ENCODE data around the gene SYNGR3. TPM values are rescaled to one million over a fixed set of nuclear protein-coding genes. Genes with fewer than 3 reads are reported as not detected.

Gene SYNGR3
- total RNA-seq, 1 experiment from 2014 or later: 4.0 TPM

- DNase-seq (ENCODE audit: extremely low read depth, low read depth): no peak
Measured at GRCh38 chr16:2038382-2039231, 48.8 kb downstream of the SYNGR3 start.

DNA sequence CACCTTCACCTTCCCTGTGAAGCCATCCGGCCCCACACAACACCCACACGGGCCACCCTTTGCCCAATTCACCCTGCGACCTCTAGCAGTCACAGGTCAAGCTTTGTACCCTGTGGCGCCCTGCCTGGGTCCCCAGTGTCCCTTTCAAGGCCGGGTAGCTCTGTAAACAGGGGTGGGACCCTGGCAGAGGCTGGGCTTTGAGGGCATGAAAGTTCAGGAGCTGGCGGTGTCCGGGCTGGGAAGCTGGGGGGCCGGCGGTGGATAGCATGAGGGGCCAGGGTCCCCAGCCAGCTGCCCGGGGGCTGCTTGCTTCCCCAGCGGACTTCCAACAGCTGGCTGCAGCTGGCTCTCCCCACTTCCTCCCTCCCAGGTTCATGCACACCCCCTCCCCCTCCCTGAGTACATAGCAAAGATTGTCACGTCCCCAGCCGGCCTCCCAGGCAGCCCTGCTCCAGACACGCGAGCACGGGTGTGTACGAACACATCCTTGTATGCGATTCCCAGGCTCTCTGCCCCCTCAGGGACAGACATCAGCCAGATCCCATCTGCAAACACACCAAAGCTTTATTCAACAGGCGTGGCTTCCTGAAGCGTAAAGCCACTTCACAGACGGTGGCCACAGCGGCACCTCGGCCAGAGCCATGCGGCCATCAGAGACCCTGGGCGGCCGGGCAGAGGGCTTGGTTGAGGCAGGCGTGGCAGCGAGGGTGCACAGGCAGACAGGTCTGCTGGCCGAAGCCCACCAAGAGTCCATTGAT is 49.7 kb downstream of the SYNGR3 start:
- no peak for DNase-seq (ENCODE audit: extremely low read depth, low read depth)

DNA sequence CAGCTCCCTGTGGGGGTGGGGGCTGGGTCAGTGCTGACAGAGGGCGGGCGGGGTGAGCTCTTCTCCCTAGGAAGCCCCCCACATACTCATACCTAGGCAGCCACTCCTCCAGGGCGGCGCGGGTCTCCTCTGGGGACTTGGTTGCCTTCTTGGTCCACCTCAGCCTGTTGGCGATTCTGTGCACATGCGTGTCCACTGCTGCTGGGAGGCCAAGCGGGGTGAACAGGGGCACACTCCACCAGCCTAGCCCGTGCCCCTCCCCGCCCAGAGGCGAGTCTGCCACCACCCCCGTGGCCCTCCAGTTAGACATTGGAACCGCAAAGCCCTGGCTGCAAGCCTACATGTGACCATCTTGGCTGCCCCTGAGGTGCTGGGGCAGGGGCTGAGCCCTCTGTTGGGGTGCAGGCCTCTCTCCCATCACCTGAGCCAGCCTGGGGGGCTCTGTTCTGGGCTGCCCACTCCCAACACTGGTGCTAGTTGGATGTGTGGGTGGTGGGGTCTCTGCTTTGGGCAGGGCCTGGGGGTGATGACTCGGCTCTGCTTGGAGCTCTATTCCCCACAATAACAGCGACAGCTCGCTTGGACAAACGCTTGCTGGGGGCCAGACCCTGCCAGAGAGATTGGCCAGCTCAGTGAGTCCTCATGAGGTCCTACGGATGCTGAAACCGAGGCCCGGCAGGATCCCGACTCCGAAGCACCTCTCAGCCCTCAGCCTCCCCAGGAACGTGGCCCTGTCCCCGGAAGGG is 50.4 kb downstream of the SYNGR3 start:
- DNase-seq (ENCODE audit: extremely low read depth, low read depth): no peak

DNA sequence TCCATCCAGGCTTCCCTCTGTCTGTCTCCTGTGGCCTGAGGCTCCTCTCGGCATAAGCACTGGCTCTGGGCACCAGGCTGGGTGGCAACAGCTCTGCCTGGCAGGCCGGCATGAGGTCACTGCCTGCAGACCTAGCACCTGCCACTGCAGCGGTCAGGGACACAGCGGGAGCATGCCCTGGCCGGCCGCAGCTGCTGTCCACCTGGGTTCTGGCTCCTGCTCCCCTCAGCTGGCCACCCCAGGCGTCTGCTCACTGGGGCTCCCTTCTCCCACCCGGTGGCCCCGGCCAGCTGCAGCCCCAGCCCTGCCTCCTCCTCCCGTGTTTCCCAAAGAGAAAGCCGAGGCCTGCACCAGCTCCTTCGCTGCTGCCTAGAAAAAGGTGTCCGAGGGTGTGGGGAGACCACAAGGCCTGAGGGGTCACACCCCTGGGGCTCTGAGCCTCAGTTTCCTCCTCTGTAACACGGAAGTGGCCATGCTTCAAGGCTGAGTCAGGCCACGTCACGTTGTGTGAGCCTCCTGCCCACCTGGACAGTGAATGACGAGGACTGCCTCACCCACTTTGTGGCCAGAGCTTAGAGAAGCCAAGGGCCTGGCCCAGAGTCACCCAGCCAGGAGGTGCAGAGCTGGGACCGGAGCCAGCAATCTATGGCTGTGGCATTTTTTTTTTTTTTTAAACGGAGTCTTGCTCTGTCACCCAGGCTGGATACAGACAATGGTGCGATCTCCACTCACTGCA is 51.2 kb downstream of the SYNGR3 start:
- no peak for DNase-seq (ENCODE audit: extremely low read depth, low read depth)

- DNase-seq (ENCODE audit: extremely low read depth, low read depth): no peak
Measured at GRCh38 chr16:2042171-2042985, 52.6 kb downstream of the SYNGR3 start.

DNA sequence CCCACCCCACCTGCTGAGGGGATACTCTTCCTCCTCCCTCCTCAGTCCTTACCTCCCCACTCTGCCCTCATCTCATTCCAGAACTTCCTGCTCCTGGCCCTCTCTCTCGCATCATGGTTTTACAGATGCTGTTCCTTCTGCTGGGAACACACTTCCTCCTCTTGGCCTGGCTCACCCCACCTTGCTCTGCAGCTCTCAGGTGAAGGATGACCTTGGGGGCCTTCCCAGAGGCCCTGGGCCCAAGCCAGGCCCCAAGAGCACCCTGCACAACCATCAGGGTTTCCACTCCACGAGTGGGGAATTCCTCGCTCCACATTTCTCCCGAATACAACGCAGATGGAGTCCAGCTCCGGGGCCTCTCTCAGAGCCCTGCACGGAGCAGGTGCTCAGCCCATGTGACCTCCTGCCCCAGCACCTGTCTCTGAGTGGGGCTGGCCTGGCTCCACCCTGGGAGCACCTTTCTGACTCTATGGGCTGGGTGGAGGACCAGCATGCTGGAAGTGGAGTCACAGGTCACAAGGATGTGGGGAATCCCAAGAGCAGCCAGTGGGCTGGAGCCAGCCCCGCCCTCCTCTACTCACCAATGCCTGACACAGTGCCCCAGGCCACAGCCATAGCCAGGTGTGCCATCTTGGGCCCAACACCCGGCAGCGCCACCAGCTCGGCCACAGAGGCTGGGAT is 53.4 kb downstream of the SYNGR3 start:
- DNase-seq (ENCODE audit: extremely low read depth, low read depth): no peak

Small RNA genes within 50 kb of the gene (small RNA-seq; reads per million reads assigned to genes)
- 0 reads per million in 2 experiments for gene AC005363.2
- gene RN7SL219P: 0 to 0.12 reads per million in 2 experiments
- 0 reads per million in 2 experiments for gene SNORA10
- gene SNORA64: 0 reads per million in 2 experiments

Other genes with a start within 250 kb of the SYNGR3 start
- gene NME3, start 218.4 kb upstream of the SYNGR3 start, total RNA-seq (2014; rRNA removed; shearing (Covaris generic)): 42.0 and 53.3 TPM in 2 replicates
- 6.0 and 6.9 TPM in 2 replicates for gene EME2, start 217.2 kb upstream of the SYNGR3 start, total RNA-seq (2014; rRNA removed; shearing (Covaris generic))
- 91.2 and 104 TPM in 2 replicates for gene MRPS34, start 216.8 kb upstream of the SYNGR3 start, total RNA-seq (2014; rRNA removed; shearing (Covaris generic))
- 19.7 and 21.0 TPM in 2 replicates for gene SPSB3, start 207.4 kb upstream of the SYNGR3 start, total RNA-seq (2014; rRNA removed; shearing (Covaris generic))
- gene NUBP2, start 207.0 kb upstream of the SYNGR3 start, total RNA-seq (2014; rRNA removed; shearing (Covaris generic)): 50.2 and 59.3 TPM in 2 replicates
- gene IGFALS, start 196.3 kb upstream of the SYNGR3 start, total RNA-seq (2014; rRNA removed; shearing (Covaris generic)): not detected in 2 replicates
- 63.2 and 73.9 TPM in 2 replicates for gene HAGH, start 163.1 kb upstream of the SYNGR3 start, total RNA-seq (2014; rRNA removed; shearing (Covaris generic))
- gene FAHD1, start 162.8 kb upstream of the SYNGR3 start, total RNA-seq (2014; rRNA removed; shearing (Covaris generic)): 29.2 and 33.0 TPM in 2 replicates
- gene MEIOB, start 117.8 kb upstream of the SYNGR3 start, total RNA-seq (2014; rRNA removed; shearing (Covaris generic)): 0.97 and 2.5 TPM in 2 replicates
- gene HS3ST6, start 71.6 kb upstream of the SYNGR3 start, total RNA-seq (2014; rRNA removed; shearing (Covaris generic)): 0.97 and 1.2 TPM in 2 replicates
- 5.8 and 7.4 TPM in 2 replicates for gene MSRB1, start 46.8 kb upstream of the SYNGR3 start, total RNA-seq (2014; rRNA removed; shearing (Covaris generic))
- not detected in 2 replicates for gene RPL3L, start 35.3 kb upstream of the SYNGR3 start, total RNA-seq (2014; rRNA removed; shearing (Covaris generic))
- gene NDUFB10, start 30.4 kb upstream of the SYNGR3 start, total RNA-seq (2014; rRNA removed; shearing (Covaris generic)): 206 and 240 TPM in 2 replicates
- gene RPS2, start 25.1 kb upstream of the SYNGR3 start, total RNA-seq (2014; rRNA removed; shearing (Covaris generic)): 5,880 and 6,554 TPM in 2 replicates
- gene RNF151, start 23.1 kb upstream of the SYNGR3 start, total RNA-seq (2014; rRNA removed; shearing (Covaris generic)): not detected in 2 replicates
- gene TBL3, start 17.9 kb upstream of the SYNGR3 start, total RNA-seq (2014; rRNA removed; shearing (Covaris generic)): 32.0 and 34.1 TPM in 2 replicates
- gene NOXO1, start 8.5 kb upstream of the SYNGR3 start, total RNA-seq (2014; rRNA removed; shearing (Covaris generic)): 0.84 TPM in 1 of 2 replicates, not detected in the other
- 26.1 and 30.8 TPM in 2 replicates for gene GFER, start 5.8 kb upstream of the SYNGR3 start, total RNA-seq (2014; rRNA removed; shearing (Covaris generic))
- gene ZNF598, start 19.9 kb downstream of the SYNGR3 start, total RNA-seq (2014; rRNA removed; shearing (Covaris generic)): 35.1 and 37.1 TPM in 2 replicates
- 3.4 and 4.8 TPM in 2 replicates for gene NPW, start 29.8 kb downstream of the SYNGR3 start, total RNA-seq (2014; rRNA removed; shearing (Covaris generic))
- gene NHERF2, start 36.9 kb downstream of the SYNGR3 start, total RNA-seq (2014; rRNA removed; shearing (Covaris generic)): 11.1 and 13.3 TPM in 2 replicates
- 18.0 and 20.2 TPM in 2 replicates for gene NTHL1, start 57.9 kb downstream of the SYNGR3 start, total RNA-seq (2014; rRNA removed; shearing (Covaris generic))
- 33.8 and 38.5 TPM in 2 replicates for gene TSC2, start 58.0 kb downstream of the SYNGR3 start, total RNA-seq (2014; rRNA removed; shearing (Covaris generic))
- 98.8 and 119 TPM in 2 replicates for gene PKD1, start 145.9 kb downstream of the SYNGR3 start, total RNA-seq (2014; rRNA removed; shearing (Covaris generic))
- 0.66 and 1.2 TPM in 2 replicates for gene RAB26, start 158.7 kb downstream of the SYNGR3 start, total RNA-seq (2014; rRNA removed; shearing (Covaris generic))
- gene TRAF7, start 165.8 kb downstream of the SYNGR3 start, total RNA-seq (2014; rRNA removed; shearing (Covaris generic)): 52.8 and 55.6 TPM in 2 replicates
- 0.50 and 1.5 TPM in 2 replicates for gene CASKIN1, start 206.6 kb downstream of the SYNGR3 start, total RNA-seq (2014; rRNA removed; shearing (Covaris generic))
- 58.5 and 58.7 TPM in 2 replicates for gene MLST8, start 215.5 kb downstream of the SYNGR3 start, total RNA-seq (2014; rRNA removed; shearing (Covaris generic))
- 2.1 and 2.9 TPM in 2 replicates for gene BRICD5, start 220.9 kb downstream of the SYNGR3 start, total RNA-seq (2014; rRNA removed; shearing (Covaris generic))
- 8.6 and 11.9 TPM in 2 replicates for gene PGP, start 224.9 kb downstream of the SYNGR3 start, total RNA-seq (2014; rRNA removed; shearing (Covaris generic))
- gene E4F1, start 233.6 kb downstream of the SYNGR3 start, total RNA-seq (2014; rRNA removed; shearing (Covaris generic)): 18.6 and 21.7 TPM in 2 replicates
- 0.84 and 1.6 TPM in 2 replicates for gene DNASE1L2, start 246.5 kb downstream of the SYNGR3 start, total RNA-seq (2014; rRNA removed; shearing (Covaris generic))